GM12865 (cell line): ENCODE data around the gene ASTN1.
"Not testable (repeated sequence)": the region's sequence is repeated elsewhere in the genome, so short reads cannot be mapped to it uniquely, and the experiment has no call there.

Experiments used
- DNase-seq: peaks from one replicate; pipeline ENCODE4 v3.0.0; 2010; ENCODE audit warnings: low read depth
- H3K4me3 ChIP-seq: 2 replicates; pipeline ENCODE4 v1.5.1; 2011; ENCODE audit warnings: mild to moderate bottlenecking, low read depth, low read length, control low read depth
- TF ChIP-seq, protein P1 (sequence below): IDR thresholded peaks from 2 replicates; pipeline ENCODE4 v1.5.1; 2011; ENCODE audit warnings: low read length, control low read depth, low read depth, inconsistent platforms; ENCODE audit not compliant: insufficient read depth; ENCODE audit errors: missing control alignments

The ASTN1 gene

GRCh38 chr1:177091040-177091439, 73.5 kb downstream of the ASTN1 start:
- no peak for DNase-seq
- TF ChIP-seq, protein P1, sequence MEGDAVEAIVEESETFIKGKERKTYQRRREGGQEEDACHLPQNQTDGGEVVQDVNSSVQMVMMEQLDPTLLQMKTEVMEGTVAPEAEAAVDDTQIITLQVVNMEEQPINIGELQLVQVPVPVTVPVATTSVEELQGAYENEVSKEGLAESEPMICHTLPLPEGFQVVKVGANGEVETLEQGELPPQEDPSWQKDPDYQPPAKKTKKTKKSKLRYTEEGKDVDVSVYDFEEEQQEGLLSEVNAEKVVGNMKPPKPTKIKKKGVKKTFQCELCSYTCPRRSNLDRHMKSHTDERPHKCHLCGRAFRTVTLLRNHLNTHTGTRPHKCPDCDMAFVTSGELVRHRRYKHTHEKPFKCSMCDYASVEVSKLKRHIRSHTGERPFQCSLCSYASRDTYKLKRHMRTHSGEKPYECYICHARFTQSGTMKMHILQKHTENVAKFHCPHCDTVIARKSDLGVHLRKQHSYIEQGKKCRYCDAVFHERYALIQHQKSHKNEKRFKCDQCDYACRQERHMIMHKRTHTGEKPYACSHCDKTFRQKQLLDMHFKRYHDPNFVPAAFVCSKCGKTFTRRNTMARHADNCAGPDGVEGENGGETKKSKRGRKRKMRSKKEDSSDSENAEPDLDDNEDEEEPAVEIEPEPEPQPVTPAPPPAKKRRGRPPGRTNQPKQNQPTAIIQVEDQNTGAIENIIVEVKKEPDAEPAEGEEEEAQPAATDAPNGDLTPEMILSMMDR = no peak

GRCh38 chr1:177088966-177089365, 75.5 kb downstream of the ASTN1 start:
- TF ChIP-seq, protein P1 = no peak
- DNase-seq = no peak
- no peak overlapping the region for H3K4me3 ChIP-seq

More at GRCh38 chr1:177091040-177091439, 73.5 kb downstream of the ASTN1 start:
- no peak overlapping the region for H3K4me3 ChIP-seq

DNA sequence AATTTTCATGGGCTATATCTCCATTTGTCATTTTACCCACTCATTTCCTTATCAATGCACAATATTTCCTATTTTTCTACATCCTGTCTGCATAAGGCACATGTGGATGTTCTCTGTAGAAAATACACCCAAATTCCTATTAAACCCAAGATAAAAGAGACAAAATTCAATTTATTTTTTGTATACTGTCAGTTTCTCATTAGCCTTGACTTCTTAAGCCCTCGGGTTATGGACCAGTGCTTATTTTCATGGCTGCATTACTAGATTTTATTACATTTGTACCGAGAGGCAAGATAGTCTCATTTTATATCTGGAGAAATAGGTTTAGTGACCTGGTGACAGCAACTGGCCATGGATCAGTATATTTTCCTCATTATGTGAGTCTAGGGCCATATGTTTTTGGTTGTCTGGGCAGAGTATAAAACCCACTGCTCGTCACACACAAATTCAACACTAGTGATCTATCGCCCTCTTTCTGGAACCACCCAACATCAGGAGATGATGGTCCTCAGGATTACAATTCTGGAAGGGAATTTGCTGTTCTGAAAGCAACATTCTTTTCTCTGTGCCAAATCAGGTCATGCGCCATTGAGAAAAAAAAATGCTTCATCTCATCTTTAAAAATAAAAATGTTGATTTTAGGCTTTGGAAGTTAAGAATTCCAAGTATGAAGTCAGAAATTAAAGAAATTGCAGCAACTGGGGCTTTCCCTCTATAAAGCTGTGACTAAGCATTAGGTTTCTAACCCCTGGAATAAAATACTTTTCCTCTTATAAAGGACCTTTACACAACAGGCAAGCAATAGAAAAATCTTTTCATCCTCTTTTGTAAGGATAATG, 81.4 kb downstream of the ASTN1 start:
- DNase-seq = no peak

GRCh38 chr1:177080564-177080963, 83.9 kb downstream of the ASTN1 start:
- DNase-seq = no peak
- no peak overlapping the region for H3K4me3 ChIP-seq
- TF ChIP-seq, protein P1 = no peak

More for the DNA sequence above, 81.4 kb downstream of the ASTN1 start:
- no peak overlapping the region for H3K4me3 ChIP-seq
- TF ChIP-seq, protein P1 = no peak

- TF ChIP-seq, protein P1 = no peak
- H3K4me3 ChIP-seq = no peak overlapping the region
- no peak for DNase-seq
These were observed 86.6 kb downstream of the ASTN1 start for GRCh38 chr1:177077734-177078499.

DNA sequence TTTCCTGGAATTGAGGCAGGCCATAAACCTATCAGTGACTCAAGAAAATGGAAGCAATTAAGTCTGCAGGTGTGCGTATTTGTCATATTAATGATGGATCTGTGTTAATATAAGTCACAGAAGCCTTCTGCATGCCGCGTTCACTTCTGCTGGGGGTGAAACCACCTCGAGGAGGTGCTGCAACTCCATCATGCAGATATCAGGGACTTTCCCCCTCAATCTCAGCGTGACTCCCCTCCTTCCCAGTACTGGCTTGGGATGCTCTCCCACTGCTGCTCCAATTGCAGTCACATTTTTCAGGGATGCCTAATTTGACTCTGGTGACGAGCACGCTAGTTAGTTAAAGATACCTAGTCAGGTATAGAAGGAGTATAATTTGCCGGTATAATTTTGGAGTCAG, 87.5 kb downstream of the ASTN1 start:
- no peak for DNase-seq
- H3K4me3 ChIP-seq = no peak overlapping the region
- TF ChIP-seq, protein P1 = no peak

DNA sequence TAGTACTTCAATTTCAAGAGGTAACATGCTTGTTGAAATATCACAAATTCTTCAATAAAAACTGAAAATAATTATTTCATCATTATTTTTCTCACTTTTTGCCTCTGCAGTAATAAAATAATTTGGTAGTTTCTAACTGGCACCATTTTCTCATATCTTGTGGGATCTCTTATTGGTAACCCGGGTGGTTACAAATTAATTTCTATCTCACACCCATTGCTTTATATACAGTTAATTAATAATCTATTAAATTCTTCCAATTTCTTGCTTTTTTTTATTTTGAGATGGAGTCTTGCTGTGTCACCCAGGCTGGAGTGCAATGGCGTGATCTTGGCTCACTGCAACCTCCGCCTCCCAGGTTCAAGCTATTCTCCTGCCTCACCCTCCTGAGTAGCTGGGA, 89.7 kb downstream of the ASTN1 start:
- H3K4me3 ChIP-seq, DNase-seq: not testable (repeated sequence)
